IMR-90 (cell line): ENCODE data around the gene MEF2C. TPM values are rescaled to one million over a fixed set of nuclear protein-coding genes. Genes with fewer than 3 reads are reported as not detected.

Experiments used
- ATAC-seq: fragments of 200-7000 bp; cut with Tn5 transposase; 2 replicates; pipeline ENCODE4 v1.9.1; 2020; ENCODE audit warnings: low read depth, mild to moderate bottlenecking, moderate library complexity
- BruUV-seq: library from RNA; stranded (reverse); fragments of 400-500 nt; replicated peaks from 2 replicates; lab custom pipeline; 2021; lab: Mats Ljungman, UMichigan
- CTCF ChIA-PET: fragments of 300-600 bp; formaldehyde crosslinking; extraction: SDS; loops from one replicate; lab custom pipeline; 2021; ENCODE audit warnings: antibody characterized with exemption; lab: Yijun Ruan, JAX
- POLR2A ChIA-PET: fragments of 300-600 bp; sonication (Branson Sonifier 250); formaldehyde crosslinking; loops from one replicate; lab custom pipeline; 2022; ENCODE audit warnings: antibody characterized with exemption; ENCODE audit not compliant: unreplicated experiment; lab: Charles Lee
- DNase-seq: peaks from one replicate; pipeline ENCODE4 v3.0.0; 2013
- H2AFZ ChIP-seq: replicated peaks from 2 replicates; pipeline ENCODE3; 2013; ENCODE audit warnings: low read length, mild to moderate bottlenecking; ENCODE audit not compliant: poor library complexity
- H2AK5ac ChIP-seq: 2 replicates; pipeline ENCODE4 v1.6.1; 2013; ENCODE audit warnings: low read depth, low read length, inconsistent platforms
- H2AK9ac ChIP-seq: replicated peaks from 2 replicates; pipeline ENCODE3; 2013; ENCODE audit warnings: mild to moderate bottlenecking, low read depth, low read length, moderate library complexity; ENCODE audit not compliant: poor library complexity
- H2BK120ac ChIP-seq: 2 replicates; pipeline ENCODE4 v1.6.1; 2013; ENCODE audit warnings: low read depth, low read length, inconsistent platforms
- H2BK15ac ChIP-seq: 3 replicates; pipeline ENCODE4 v1.6.1; 2013; ENCODE audit warnings: low read depth, low read length, inconsistent platforms
- H2BK20ac ChIP-seq: 2 replicates; pipeline ENCODE4 v1.6.1; 2013; ENCODE audit warnings: low read depth, mild to moderate bottlenecking, inconsistent platforms, low read length, moderate library complexity
- H2BK5ac ChIP-seq: 2 replicates; pipeline ENCODE4 v1.6.1; 2013; ENCODE audit warnings: mild to moderate bottlenecking, low read depth, low read length, inconsistent platforms; ENCODE audit not compliant: poor library complexity, severe bottlenecking
- H3K14ac ChIP-seq: replicated peaks from 2 replicates; pipeline ENCODE4 v1.6.1; 2013; ENCODE audit warnings: low read depth, low read length, inconsistent platforms
- H3K18ac ChIP-seq: 2 replicates; pipeline ENCODE4 v1.6.1; 2013; ENCODE audit warnings: low read depth, low read length, control low read depth
- H3K23ac ChIP-seq: 2 replicates; pipeline ENCODE4 v1.6.1; 2013; ENCODE audit warnings: low read depth, low read length, inconsistent platforms
- H3K27ac ChIP-seq: 2 replicates; pipeline ENCODE4 v1.5.1; 2013; ENCODE audit warnings: mild to moderate bottlenecking, control low read depth, low read length; ENCODE audit not compliant: insufficient read depth
- H3K27me3 ChIP-seq: 2 replicates; pipeline ENCODE4 v1.6.1; 2013; ENCODE audit warnings: low read length; ENCODE audit not compliant: control insufficient read depth, insufficient read depth
- H3K36me3 ChIP-seq: 2 replicates; pipeline ENCODE4 v1.6.1; 2013; ENCODE audit warnings: low read length, mixed read lengths; ENCODE audit not compliant: control insufficient read depth, insufficient read depth
- H3K4ac ChIP-seq: 2 replicates; pipeline ENCODE4 v1.6.1; 2013; ENCODE audit warnings: low read depth, low read length, inconsistent platforms
- H3K4me1 ChIP-seq: 2 replicates; pipeline ENCODE4 v1.6.1; 2013; ENCODE audit warnings: low read length, mixed read lengths; ENCODE audit not compliant: control insufficient read depth, insufficient read depth
- H3K4me2 ChIP-seq: 2 replicates; pipeline ENCODE4 v1.6.1; 2013; ENCODE audit warnings: low read depth, mild to moderate bottlenecking, control low read depth, low read length, moderate library complexity
- H3K4me3 ChIP-seq: 2 replicates; pipeline ENCODE4 v1.5.1; 2013; ENCODE audit warnings: low read depth, mild to moderate bottlenecking, control low read depth, low read length, moderate library complexity; ENCODE audit not compliant: insufficient read depth
- H3K56ac ChIP-seq: 2 replicates; pipeline ENCODE4 v1.6.1; 2013; ENCODE audit warnings: low read length, inconsistent platforms; ENCODE audit not compliant: insufficient read depth; ENCODE audit errors: extremely low read depth
- H3K79me1 ChIP-seq, 2 experiments: 2 replicates each; pipeline ENCODE4 v1.6.1; 2013; ENCODE audit warnings: low read length in 2 of 2, inconsistent platforms in 1 of 2, low read depth in 1 of 2
- H3K9ac ChIP-seq: 2 replicates; pipeline ENCODE4 v1.6.1; 2013; ENCODE audit warnings: low read depth, low read length, control low read depth
- H3K9me1 ChIP-seq: 2 replicates; pipeline ENCODE4 v1.6.1; 2013; ENCODE audit warnings: low read length, inconsistent platforms; ENCODE audit not compliant: insufficient read depth
- H3K9me3 ChIP-seq: 2 replicates; pipeline ENCODE4 v1.6.1; 2013; ENCODE audit warnings: low read length; ENCODE audit not compliant: control insufficient read depth, insufficient read depth
- H4K20me1 ChIP-seq: 2 replicates; pipeline ENCODE4 v1.6.1; 2013; ENCODE audit warnings: low read length, inconsistent platforms; ENCODE audit not compliant: insufficient read depth
- H4K5ac ChIP-seq: 2 replicates; pipeline ENCODE4 v1.6.1; 2013; ENCODE audit warnings: mild to moderate bottlenecking, low read depth, low read length, control low read depth
- H4K8ac ChIP-seq, 2 experiments: 2 replicates each; pipeline ENCODE4 v1.6.1; 2013; ENCODE audit warnings: low read depth in 2 of 2, low read length in 2 of 2, control low read depth in 1 of 2, inconsistent platforms in 1 of 2
- H4K91ac ChIP-seq: 2 replicates; pipeline ENCODE4 v1.6.1; 2013; ENCODE audit warnings: low read depth, low read length, inconsistent platforms; ENCODE audit not compliant: insufficient read depth
- BHLHE40 ChIP-seq: fragments of 150-350 bp; IDR thresholded peaks from 2 replicates; pipeline ENCODE4 v1.6.1; 2016; ENCODE audit warnings: mild to moderate bottlenecking, low read depth, low read length
- CEBPB ChIP-seq: IDR thresholded peaks from 2 replicates; pipeline ENCODE4 v1.6.1; 2012; ENCODE audit warnings: low read depth, low read length, improper control_type of control experiment
- CHD1 ChIP-seq: IDR thresholded peaks from 2 replicates; pipeline ENCODE4 v1.6.1; 2012; ENCODE audit warnings: low read depth, low read length, improper control_type of control experiment
- MAZ ChIP-seq: IDR thresholded peaks from 2 replicates; pipeline ENCODE4 v1.6.1; 2012; ENCODE audit warnings: low read depth, mild to moderate bottlenecking, low read length, improper control_type of control experiment, moderate library complexity, borderline replicate concordance
- POLR2A ChIP-seq: IDR thresholded peaks from 2 replicates; pipeline ENCODE4 v1.6.1; 2012; ENCODE audit warnings: mild to moderate bottlenecking, low read depth, low read length
- RAD21 ChIP-seq: IDR thresholded peaks from 2 replicates; pipeline ENCODE4 v1.6.1; 2012; ENCODE audit warnings: low read length, improper control_type of control experiment
- RCOR1 ChIP-seq: IDR thresholded peaks from 2 replicates; pipeline ENCODE4 v1.6.1; 2012; ENCODE audit warnings: mild to moderate bottlenecking, low read length, improper control_type of control experiment; ENCODE audit not compliant: insufficient replicate concordance
- dilution Hi-C: fragments of 300-500 bp; cut with HindIII; formaldehyde crosslinking; loops from one replicate; pipeline ENCODE4 v1.14.3; 2018; ENCODE audit warnings: low sequenced_read_pairs; ENCODE audit not compliant: unreplicated experiment
- in situ Hi-C: fragments of 300-500 bp; cut with MboI; formaldehyde crosslinking; loops from 3 replicates; pipeline ENCODE4 v1.14.3; 2019; ENCODE audit warnings: low sequenced_read_pairs, inconsistent platforms, mixed read lengths
- intact Hi-C: fragments of 100-400 bp; cut with micrococcal nuclease; formaldehyde crosslinking; loops from 2 replicates; pipeline ENCODE4 v1.10.0; 2022
- polyA plus RNA-seq, 3 experiments: library from polyadenylated mRNA; depleted of rRNA; stranded (reverse); fragments of >200 nt; gene quantifications; 2 replicates each; pipeline ENCODE4 v1.2.3, GENCODE V29; 2012; ENCODE audit warnings: low replicate concordance in 1 of 3
- total RNA-seq: library from RNA; depleted of rRNA; stranded (reverse); fragments of >200 nt; gene quantifications from 2 replicates; pipeline ENCODE4 v1.2.3, GENCODE V29; 2012
- TF ChIP-seq, protein P1 (sequence below): conservative IDR thresholded peaks from 2 replicates; pipeline ENCODE4 v1.5.1; 2012; ENCODE audit warnings: mild to moderate bottlenecking, low read depth, low read length, improper control_type of control experiment
- TF ChIP-seq, protein P2 (sequence below): fragments of 150-350 bp; IDR thresholded peaks from 2 replicates; pipeline ENCODE4 v1.6.1; 2016; ENCODE audit warnings: low read depth, mild to moderate bottlenecking, low read length, moderate library complexity, borderline replicate concordance
- TF ChIP-seq, protein P3 (sequence below): fragments of 150-350 bp; IDR thresholded peaks from 2 replicates; pipeline ENCODE4 v1.6.1; 2017; ENCODE audit warnings: mild to moderate bottlenecking, antibody characterized with exemption, low read length, low read depth

MEF2C gene
- total and polyA plus RNA-seq, 2 of the 4 experiments (the other 2 are of a cell fraction) = 1.5 to 6.8 TPM

- no TSS peak for BruUV-seq
Observed at GRCh38 chr5:88830567-88830966, 52.4 kb downstream of the MEF2C start.

More at GRCh38 chr5:88830567-88830966, 52.4 kb downstream of the MEF2C start:
- H2BK120ac ChIP-seq = no peak overlapping the region
- no peak overlapping the region for H2BK5ac ChIP-seq
- intact Hi-C loops (loop anchor here (5.0 kb wide), 1 partner anchor 1193 kb away; no protein-coding TSS in a partner anchor), in situ Hi-C loops (no loop called here), dilution Hi-C loops (no loop called here)
- POLR2A ChIA-PET = no interaction called here
- H2AK9ac ChIP-seq = no peak overlapping the region
- TF ChIP-seq, protein P1, sequence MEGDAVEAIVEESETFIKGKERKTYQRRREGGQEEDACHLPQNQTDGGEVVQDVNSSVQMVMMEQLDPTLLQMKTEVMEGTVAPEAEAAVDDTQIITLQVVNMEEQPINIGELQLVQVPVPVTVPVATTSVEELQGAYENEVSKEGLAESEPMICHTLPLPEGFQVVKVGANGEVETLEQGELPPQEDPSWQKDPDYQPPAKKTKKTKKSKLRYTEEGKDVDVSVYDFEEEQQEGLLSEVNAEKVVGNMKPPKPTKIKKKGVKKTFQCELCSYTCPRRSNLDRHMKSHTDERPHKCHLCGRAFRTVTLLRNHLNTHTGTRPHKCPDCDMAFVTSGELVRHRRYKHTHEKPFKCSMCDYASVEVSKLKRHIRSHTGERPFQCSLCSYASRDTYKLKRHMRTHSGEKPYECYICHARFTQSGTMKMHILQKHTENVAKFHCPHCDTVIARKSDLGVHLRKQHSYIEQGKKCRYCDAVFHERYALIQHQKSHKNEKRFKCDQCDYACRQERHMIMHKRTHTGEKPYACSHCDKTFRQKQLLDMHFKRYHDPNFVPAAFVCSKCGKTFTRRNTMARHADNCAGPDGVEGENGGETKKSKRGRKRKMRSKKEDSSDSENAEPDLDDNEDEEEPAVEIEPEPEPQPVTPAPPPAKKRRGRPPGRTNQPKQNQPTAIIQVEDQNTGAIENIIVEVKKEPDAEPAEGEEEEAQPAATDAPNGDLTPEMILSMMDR = no peak
- TF ChIP-seq MAZ (no peak), RCOR1 (no peak), BHLHE40 (no peak), POLR2A (no peak), CHD1 (no peak), RAD21 (no peak), CEBPB (no peak)
- TF ChIP-seq, protein P2, sequence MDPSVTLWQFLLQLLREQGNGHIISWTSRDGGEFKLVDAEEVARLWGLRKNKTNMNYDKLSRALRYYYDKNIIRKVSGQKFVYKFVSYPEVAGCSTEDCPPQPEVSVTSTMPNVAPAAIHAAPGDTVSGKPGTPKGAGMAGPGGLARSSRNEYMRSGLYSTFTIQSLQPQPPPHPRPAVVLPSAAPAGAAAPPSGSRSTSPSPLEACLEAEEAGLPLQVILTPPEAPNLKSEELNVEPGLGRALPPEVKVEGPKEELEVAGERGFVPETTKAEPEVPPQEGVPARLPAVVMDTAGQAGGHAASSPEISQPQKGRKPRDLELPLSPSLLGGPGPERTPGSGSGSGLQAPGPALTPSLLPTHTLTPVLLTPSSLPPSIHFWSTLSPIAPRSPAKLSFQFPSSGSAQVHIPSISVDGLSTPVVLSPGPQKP = no peak
- TF ChIP-seq, protein P3, sequence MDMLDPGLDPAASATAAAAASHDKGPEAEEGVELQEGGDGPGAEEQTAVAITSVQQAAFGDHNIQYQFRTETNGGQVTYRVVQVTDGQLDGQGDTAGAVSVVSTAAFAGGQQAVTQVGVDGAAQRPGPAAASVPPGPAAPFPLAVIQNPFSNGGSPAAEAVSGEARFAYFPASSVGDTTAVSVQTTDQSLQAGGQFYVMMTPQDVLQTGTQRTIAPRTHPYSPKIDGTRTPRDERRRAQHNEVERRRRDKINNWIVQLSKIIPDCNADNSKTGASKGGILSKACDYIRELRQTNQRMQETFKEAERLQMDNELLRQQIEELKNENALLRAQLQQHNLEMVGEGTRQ = no peak
- no peak overlapping the region for H2AFZ ChIP-seq
- no peak overlapping the region for H3K23ac ChIP-seq
- no peak overlapping the region for H2BK15ac ChIP-seq
- H4K8ac ChIP-seq = no peak overlapping the region
- no peak for DNase-seq
- no peak overlapping the region for H4K5ac ChIP-seq
- H3K4me3 ChIP-seq = no peak overlapping the region
- H3K56ac ChIP-seq = no peak overlapping the region
- no peak overlapping the region for H3K9ac ChIP-seq
- peaks cover 5% of the 10 kb centered on the region for H3K9me1 ChIP-seq
- H3K9me3 ChIP-seq = no peaks in the 10 kb centered on the region
- H3K4ac ChIP-seq = no peak overlapping the region
- H3K4me1 ChIP-seq = peaks cover 14% of the 10 kb centered on the region
- no peak overlapping the region for H3K18ac ChIP-seq
- CTCF ChIA-PET = interaction anchor here (0.6 to 2.2 kb wide), 3 partner anchors 14 to 96 kb away, joined by 4 to 6 read pairs (median 4); no protein-coding TSS in a partner anchor
- ATAC-seq = no peak
- H3K36me3 ChIP-seq = no peaks in the 10 kb centered on the region
- no peak overlapping the region for H4K91ac ChIP-seq
- peaks cover 0 to 8% of the 10 kb centered on the region in 2 experiments; a peak in 2 of 4 replicates for H3K79me1 ChIP-seq
- no peak overlapping the region for H3K14ac ChIP-seq
- H3K27me3 ChIP-seq = no peaks in the 10 kb centered on the region
- no peak overlapping the region for H3K27ac ChIP-seq
- H2BK20ac ChIP-seq = no peak overlapping the region
- H2AK5ac ChIP-seq = no peak overlapping the region
- H4K20me1 ChIP-seq = no peaks in the 10 kb centered on the region
- no peak overlapping the region for H3K4me2 ChIP-seq
